Kasumi-1 (cell line): Measurements from ENCODE around the gene RTN4R.
A peak's percentile ranks its signal among the peaks of the same experiment; 100 is the strongest.
"Not testable (repeated sequence)": the region's sequence is repeated elsewhere in the genome, so short reads cannot be mapped to it uniquely, and the experiment has no call there.

Experiments
- DNase-seq, 2 experiments: peaks; one replicate each; lab custom pipeline; 2025; lab: John Stamatoyannopoulos, UW

RTN4R gene

DNA sequence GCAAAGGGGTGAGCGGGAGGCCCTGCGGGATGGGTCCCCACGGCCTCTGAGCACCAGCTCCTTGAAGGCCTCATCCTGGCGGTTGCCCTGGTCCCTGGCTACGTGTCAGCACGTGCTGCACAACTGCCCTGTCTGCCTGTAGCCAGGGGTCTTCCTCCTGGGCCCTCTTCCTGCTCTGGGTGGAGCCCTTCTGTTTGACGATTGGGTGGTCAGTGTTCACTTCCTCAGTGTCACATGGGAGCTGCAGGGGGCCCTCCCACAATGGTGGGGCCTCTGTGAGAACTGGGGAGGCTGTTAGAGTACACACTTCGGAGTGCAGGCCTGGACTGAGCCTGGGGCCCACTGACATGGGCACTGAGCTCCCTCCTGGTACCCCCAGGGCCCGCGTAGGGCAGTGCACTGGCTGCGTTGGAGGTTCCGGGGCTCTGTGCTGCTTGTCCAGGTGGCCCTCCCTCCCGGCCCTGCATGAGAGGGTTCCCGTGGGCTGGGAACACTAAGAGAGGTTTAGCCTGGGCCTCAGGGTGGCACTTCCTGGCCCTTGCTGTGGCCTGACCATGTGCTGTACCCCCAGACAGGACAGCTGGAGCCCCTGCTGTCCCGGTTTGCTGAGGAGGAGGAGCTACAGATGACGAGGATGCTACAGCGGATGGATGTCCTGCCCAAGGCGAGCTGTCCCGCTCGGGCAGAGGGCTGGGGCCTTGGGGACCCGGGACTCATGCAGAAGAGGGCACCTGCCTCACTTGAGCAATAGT is 38.0 kb upstream of the RTN4R start:
- DNase-seq, result no peak

DNA sequence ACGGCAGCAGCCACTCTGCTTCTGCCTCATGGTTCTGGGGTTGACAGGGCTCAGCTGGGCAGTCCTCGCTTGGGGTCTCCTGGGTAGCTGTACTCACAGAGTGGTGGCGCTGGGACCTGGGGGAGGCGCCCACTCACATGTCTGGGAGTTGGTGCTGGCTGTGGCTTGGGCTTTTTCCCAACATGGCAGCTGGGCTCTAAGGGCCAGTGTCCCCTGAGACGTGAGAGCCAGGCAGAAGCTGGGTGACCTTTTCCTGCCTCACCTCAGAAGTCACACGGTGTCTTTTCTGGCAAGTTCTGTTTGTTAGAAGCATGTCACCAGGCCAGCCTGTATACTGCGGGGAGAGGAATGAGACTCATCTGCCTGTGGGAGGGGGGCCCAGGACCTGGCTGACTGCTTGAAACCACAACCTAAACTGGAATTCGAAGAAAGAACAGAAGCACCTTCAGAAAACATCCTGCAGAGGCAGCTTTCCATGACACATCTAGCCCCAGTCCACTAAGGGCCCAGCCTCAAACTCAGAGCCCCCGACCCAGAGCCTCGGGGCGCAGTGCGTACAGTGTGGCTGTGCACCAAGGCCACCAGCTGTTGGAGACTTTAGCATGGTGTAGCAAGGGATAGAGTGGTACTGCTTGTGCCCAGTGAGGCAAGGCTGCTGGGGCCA is 37.2 kb upstream of the RTN4R start:
- DNase-seq, result not testable (repeated sequence)

DNA sequence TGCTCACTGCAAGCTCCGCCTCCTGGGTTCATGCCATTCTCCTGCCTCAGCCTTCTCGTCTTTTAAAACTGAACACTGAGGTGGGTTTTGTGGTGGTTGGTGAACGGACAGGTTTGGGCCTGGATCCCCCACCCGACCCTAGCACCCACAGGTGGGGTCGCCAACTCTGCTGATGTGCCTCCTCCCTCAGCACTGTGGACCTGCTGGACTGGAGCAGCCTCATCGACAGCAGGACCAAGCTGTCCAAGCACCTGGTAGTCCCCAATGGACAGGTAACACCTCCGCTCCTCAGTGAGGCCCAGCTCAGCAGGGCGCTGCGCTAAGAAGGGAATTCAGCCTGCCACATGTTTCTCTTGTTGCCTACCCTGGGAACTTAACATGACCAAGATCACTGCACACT is 36.5 kb upstream of the RTN4R start:
- no peak for DNase-seq

DNA sequence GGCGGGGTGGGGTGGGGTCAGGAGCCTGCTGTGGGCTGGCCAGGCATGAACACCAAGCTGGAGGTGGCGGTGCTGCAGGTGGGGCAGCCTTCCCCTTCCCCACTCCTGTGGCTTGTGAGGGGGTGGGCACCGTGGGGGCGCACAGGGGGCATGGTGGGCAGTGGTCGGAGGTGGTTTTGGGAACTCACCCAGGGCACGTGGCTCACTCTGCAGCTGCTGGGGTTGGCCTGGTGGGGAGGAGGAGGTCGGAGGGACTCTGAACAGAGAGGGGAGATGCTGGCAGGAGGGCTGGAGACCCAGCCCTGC is 35.1 kb upstream of the RTN4R start:
- not testable (repeated sequence) for DNase-seq

DNA sequence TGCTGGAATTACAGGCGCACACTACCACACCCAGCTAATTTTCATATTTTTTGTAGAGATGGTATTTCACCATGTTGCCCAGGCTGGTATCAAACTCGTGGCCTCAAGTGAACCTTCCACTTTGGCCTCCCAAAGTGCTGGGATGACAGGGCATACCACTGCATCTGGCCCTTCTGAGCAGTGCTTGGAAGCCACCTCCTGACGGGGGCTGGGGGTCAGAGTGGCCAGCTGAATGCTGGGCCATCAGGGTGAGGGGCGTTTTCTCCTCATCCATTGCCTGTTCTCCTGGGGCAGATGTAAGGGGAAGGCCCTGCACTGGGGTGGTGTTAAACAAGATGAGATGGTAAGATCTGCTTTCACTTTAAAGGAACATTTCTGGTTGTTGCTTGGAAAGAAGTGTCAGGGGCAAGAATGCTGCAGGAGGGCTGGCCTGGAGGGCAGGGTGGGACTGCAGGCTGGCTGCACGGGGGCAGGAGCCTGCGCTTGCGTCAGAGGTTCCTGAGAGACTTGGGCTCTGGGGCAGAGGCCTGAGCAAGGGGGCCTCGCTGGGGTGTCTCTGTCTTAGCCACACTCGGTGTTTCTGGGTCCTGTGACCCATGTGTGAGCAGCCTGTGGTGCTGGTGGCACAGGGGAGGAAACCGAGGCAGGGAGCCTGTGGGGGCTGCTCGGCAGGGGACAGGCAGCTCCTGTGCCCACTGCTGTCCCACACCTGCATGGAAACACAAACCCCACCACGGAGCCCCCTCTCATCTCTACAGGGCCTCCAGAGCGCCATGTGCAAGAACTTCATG is 34.5 kb upstream of the RTN4R start:
- DNase-seq, result no peak

DNA sequence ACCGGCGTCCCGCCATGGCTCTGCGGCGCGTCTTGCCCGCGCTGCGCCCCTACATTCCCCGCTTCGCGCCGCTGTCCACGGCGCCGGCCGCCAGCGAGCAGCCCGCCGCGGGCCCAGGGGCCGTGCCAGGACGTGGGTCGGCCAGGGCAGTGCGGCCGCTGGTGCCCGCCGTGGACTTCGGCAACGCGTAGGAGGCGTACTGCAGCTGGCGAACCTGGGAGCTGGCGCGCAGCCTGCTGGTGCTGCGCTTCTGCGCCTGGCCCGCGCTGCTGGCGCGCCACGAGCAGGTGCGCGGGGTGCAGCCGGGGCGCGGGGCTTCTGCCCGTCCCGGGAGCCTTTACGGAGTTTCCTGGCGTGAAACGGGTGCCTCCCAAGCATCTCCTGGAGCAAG is 31.6 kb upstream of the RTN4R start:
- no peak for DNase-seq

DNA sequence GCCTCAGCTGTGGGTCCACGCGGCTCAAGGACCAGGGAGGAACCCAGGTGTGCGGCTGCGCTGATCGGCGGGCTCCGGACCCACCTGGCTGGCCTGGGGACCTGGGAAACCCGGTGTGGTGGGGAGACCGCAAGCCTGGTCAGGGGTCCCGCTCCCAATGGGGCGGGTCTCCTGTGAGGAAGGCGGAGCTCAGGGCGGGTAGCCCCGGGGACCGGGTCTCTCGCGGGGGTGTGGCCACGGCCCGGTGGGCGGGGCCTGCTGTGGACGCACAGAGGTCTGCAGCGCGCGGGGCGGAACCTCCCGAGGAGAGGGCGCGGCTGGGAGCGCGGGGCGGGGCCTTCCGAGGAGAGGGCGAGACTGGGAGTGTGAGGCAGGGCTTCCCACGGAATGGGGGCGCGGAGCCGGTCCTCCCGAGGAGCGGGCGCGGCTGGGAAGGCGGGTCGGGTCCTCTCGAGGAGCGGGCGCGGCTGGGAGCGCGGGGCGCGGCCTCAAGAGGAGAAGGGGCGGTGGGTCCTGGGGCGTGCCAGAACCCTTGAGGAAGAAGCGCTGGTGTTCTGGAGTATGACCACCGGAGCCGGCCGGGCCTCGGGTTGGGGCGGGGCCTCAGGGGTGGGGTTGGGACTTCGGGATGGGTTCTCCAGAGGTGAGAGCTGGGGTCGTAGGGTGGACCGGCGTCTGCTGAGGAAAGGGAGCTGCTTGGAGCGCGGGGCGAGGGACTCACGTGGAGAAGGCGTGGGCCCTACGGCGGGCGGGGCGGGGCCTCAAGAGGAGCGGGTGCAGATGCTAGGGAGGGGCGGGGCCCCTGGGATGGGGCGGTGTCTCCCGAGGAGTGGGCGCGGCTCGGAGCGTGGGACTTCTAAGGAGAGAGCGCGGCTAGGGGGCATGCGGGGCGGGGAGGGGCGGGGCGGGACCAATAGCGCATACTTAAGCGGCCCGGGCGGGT is 31.0 kb upstream of the RTN4R start:
- DNase-seq, result peak; percentile 77 to 85

DNA sequence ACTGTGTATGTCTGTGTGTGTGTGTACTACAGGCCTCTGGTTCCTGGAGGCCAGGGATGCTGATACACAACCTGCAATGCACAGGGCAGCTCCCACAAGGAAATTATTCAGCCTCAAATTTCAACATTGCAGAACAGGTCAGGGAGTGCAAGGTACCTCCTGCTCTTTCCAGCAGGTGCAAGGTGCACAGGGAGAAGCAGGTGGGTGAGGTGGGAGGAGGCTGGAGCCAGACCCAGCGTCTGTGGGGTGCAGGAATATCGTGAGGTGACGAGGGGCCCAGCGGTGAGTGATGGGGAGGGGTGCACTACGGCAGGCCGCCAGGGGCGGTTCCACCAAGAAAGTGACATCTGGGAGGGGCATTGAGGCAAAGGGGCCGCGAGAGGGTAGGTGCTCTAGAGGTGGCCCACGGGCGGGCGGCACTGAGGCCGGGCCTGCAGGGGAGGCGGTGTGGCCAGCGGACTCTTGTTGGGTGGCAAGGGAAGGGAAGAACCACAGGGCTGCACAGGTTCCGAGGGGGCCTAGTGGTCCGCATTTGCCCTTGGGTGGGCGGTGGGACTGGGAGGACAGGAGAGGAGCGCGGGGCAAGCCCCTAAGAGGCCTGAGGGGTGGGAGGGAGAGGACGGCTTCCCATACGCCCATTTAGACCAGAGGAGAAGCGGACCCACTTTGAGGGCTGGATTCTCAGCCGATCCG is 30.1 kb upstream of the RTN4R start:
- no peak for DNase-seq

DNA sequence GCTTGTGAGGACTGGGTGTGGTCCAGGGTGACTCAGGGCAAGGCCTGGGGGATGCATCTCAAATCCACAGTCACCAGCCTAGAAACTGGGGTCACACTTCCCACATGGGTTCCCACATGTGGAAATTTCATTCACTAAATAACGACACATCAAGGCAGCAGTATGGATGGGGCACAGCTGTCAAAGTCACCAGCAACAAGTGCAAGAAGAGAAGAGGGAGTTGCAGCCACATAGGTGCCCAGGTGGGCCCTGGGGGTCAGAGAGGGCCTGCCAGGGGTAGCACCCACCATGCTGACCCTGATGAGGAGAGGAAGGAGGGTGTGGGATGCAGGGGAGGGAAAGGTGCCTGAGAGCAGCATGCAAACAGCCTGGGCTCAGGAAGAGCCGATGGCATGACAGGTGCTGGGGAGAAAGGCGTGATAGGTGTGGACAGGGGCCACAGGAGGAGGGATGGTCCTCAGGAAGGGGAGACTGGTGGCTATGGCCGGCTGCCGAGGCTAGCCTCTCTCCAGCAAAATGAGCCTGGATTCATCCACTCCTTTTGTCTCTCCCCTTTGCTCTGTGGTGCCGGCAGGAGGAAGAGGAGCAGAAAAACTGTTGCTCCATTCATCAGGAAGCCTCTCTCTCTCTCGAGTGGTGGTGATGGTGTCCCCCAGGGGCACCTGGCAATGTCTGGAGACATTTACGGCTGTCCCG is 29.4 kb upstream of the RTN4R start:
- DNase-seq, result no peak

DNA sequence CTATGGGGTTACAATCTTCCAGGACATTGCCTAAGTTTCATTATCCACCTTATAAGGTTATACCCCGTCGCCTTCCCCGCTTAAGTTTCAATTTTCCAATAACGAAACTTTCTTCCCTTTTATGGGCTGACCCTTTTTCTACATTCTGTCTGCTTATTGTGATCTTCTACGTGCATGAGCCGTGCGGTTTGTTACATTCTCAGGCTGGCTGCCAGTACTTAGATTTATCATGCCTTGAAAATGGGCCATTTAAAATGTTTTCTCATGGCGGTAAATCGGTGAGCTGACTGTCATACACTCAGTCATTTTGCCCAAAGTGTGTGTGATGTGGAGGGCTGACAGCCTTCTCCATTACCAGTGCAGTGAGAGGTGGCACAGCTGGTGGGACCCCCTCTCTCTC is 28.5 kb upstream of the RTN4R start:
- no peak for DNase-seq

DNA sequence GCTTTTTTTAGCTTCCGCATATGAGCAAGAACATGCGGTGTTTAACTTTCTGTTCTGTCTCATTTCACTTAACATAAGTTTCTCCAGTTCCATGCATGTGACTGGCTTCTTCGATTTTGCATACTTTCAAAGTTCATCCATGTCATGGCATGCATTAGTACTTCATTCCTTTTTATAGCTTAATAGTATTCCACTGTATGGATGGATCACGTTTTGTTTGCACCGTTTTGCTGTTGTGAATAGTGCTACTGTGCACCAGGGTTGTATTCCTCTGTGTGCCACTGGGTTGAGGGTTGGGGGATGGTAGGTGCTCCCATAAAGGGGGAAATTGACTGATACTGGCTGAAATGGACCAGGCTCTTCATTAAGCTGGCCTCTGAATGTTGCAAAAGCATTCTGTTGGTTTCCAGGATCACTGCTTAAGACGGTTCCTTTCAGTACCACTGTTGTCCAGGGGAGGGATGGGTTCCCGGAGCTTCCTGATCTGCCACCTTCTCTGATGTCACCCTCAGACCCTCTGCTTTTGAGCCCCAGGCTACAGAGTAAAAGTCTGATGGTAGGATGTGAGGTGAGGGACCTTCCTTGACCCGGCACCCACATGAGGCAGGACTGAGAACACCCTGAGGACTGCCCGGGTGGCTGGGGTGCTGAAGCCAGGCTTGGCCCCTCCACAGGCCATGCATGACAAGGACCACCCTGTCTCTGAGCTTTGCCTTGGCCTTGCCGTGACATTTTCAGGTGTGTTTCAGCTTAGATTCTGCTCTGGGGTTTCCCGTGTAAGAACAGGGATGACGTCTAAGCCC is 27.3 kb upstream of the RTN4R start:
- DNase-seq, result no peak

DNA sequence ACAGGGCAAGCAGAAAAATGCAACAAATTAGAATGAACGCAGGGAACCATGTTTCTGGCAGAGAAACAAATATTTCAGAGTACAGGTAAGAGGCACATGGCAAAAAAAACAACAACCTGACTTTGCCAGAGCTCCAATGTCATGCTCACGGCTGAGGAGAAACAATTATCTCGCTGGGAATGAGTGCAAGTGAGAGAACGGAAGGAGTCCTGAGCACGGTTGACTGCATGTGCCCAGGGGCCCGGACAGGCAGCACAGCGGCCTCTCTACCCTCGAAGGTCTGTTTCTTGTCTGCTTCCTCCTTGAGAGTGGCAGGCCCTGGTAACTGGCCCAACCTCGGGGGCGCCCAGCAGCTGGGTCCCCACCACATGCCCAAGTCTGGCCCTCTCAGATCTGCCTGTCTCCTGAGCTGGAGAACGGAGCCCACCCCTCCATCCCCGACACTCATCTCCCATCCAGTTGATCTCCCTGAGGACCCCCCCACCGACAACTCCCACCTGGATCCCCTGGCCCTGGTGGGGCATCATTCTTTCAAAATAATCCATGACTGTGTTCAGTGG is 24.6 kb upstream of the RTN4R start:
- DNase-seq, result no peak

DNA sequence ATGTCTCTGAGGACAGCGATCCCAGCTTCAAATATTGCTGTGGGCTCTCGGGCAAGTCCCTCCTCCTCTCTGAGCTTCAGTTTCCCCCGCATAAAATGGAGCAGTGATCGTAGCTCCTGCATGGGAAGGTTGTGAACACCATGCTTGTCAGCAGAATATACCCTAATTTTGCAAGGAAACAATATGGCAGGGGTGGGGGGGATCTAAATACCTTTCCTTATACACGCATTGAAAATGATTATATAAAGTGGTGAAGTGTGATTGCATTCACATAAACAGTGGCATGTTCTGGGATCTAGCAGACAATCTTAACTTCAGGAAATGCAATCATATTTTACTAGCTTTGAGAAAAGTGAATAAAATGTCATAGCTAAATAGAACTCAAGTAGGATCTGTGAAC is 24.0 kb upstream of the RTN4R start:
- DNase-seq, result no peak

DNA sequence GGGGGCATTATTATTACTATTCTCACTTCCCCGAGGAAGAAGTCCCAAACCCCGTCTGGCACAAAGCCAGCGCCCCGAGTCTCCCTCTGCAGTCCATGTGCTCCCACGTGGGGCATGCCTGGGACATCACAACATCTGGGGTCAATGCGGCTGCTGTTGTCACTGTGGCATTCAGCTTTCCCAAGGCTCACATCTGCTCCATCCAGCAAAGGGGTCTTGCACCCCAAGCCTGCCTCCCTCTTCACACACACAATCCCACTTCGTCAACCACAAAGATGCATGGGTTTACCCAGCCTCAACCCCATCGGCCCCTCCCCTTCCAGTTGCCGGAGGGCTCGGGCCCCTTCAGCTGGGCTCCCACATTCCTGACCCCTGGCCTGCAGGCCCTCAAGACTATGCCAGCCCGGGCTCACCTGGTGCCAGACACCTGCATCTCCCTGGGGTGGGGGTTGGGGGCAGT is 23.5 kb upstream of the RTN4R start:
- DNase-seq, result no peak

DNA sequence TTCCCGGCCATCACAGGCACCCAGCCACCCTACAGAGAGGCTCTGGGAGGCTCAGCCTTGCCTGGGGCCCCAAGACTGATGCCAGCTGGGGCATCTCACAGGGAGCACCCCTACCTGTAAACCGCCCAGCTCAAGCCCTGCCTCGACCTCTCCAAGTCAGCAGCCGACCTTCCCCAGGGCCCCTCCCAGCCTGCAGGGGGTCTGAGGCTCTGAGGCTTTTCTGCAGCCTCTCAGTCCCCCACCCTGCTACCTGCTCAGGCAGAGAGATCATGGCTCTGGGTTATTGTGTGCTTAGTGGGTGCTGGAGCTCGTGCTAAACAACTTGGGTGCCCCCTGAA is 23.1 kb upstream of the RTN4R start:
- no peak for DNase-seq

DNA sequence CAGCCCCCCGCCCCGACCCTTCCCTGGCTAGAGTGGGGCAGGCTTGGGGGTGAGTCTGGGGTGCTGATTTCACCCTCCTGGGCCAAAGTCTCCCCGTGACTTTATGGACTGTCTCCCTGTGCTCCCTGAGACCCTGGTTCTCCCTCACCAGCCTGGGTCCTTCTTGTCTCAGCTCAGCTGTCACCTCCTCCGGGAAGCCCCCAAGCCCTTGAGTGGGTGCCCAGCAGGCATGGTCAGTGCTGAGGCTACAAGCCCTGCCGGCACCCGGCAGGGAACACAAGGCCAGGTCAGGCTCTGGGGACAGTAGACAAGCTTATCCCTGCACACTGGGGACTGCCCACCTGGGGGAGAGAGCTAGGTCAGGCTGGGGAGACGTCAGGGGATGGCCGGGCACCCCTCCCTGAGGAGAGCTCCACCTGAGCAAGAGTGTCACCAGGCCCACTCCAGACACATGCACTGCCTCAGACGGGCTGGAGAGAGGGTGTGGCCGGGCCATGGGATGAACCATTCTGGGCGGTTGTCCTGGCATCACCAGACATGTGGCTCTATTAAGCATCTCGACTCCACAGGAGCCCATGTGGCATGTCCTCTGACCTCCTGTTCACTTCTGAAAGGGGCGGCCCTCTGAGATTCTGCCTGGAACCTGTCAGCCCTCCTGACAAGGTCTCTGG is 22.6 kb upstream of the RTN4R start:
- DNase-seq, result no peak

DNA sequence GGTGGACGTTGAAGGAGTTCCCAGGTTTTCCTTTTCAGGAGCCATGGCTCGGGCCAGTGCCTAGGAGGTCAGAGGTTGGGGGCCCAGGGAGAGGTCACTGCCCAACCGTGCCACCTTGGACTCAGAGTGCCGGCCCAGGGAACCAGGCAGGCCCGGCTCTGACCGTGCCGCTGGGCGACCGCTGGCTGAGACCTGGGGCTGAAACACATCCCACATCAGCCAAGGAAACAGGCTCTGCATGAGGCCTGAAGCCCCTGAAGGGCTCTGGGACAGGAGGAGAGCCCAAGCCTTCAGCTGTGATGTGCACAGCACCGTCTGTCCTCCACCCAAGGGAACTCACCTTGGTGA is 21.9 kb upstream of the RTN4R start:
- DNase-seq, result no peak

DNA sequence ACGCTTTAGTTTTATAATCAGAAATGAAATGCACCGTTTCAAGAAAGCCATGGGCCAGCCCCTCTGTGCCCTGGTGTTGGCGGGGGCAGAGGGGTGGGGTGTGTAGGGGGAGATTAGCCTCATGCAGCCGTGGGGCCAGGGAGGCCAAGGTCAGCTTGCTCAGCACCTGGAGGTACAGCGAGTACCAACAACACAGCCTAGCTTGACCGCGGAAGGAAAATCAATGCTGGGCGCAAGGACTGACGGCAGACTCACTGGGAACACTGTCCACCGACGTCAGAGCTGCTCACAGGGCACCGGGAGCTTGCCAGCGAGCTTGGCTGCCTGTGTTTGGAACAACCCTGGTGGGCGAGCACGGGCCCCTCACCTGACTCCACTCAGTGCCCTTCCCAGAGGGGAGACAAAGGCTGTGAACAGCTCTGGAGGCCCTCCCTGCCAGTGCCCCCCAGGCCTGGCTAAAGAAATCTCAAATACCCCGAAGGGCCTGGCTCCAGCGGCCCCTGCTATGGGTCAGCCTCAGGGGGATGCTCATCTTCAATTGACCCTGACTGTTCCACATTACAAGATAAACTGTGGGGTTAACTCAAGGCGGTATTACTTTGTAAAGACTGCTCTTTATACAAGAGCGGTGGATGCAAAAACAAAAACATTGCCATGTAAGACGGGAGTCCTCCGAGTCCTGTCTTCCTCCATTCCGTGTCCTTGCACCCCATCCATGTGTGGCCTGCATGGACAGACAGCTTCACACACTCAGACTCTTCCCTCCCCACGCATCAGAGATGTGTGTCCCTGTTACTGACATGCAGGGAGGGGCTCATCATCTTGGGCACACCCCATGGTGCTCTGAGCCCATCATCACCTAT is 21.3 kb upstream of the RTN4R start:
- DNase-seq, result not testable (repeated sequence)
